GM20000 (cell line): ENCODE data around the gene TAF1L.

Source experiments
- DNase-seq: peaks from one replicate; pipeline ENCODE4 v3.0.0; 2012; ENCODE audit warnings: low spot score
- CTCF ChIP-seq: IDR thresholded peaks from 2 replicates; pipeline ENCODE4 v1.5.1; 2012; ENCODE audit warnings: mild to moderate bottlenecking, control low read depth; ENCODE audit errors: extremely low read depth, missing control alignments

The TAF1L gene

GRCh38 chr9:32635362-32635761 is at the start of gene TAF1L:
TAF1L (minus strand) TSS chr9:32635669; CDS start chr9:32635579, 90 bp downstream.
- no peak for TF ChIP-seq CTCF
- DNase-seq = no peak

- no peak for TF ChIP-seq CTCF
- no peak for DNase-seq
Measured at GRCh38 chr9:32681751-32682150, 46.3 kb upstream of the TAF1L start.

GRCh38 chr9:32677931-32678330 is 42.5 kb upstream of the TAF1L start:
- TF ChIP-seq CTCF = no peak
- no peak for DNase-seq

- DNase-seq = no peak
- TF ChIP-seq CTCF = no peak
Measured at GRCh38 chr9:32672469-32672868, 37.0 kb upstream of the TAF1L start.

GRCh38 chr9:32671333-32671732 is 35.9 kb upstream of the TAF1L start:
- no peak for DNase-seq
- no peak for TF ChIP-seq CTCF

GRCh38 chr9:32665101-32665500 is 29.6 kb upstream of the TAF1L start:
- no peak for TF ChIP-seq CTCF
- DNase-seq = no peak

GRCh38 chr9:32663741-32664140 is 28.3 kb upstream of the TAF1L start:
- no peak for TF ChIP-seq CTCF
- no peak for DNase-seq

GRCh38 chr9:32647671-32648070 is 12.2 kb upstream of the TAF1L start:
- no peak for TF ChIP-seq CTCF
- DNase-seq = no peak
